Cardiac muscle cell (in vitro differentiated cells and primary cell): ENCODE measurements around the gene TLR9. TPM values are rescaled to one million over a fixed set of nuclear protein-coding genes. Genes with fewer than 3 reads are reported as not detected.

ENCODE experiments used
- DNase-seq, 2 donors: peaks; one replicate each; pipeline versions ENCODE4 v3.0.0 to v3.0.0-alpha.2; 2010 to 2017; ENCODE audit warnings: low read depth in 1 of 2, low spot score in 1 of 2
- H3K27ac ChIP-seq: fragments of 200-600 bp; sonication (generic); 2 replicates; pipeline ENCODE4 v1.5.1; 2016
- H3K27me3 ChIP-seq: fragments of 200-600 bp; sonication (generic); 2 replicates; pipeline ENCODE4 v1.6.0; 2016; ENCODE audit warnings: control low read depth
- H3K36me3 ChIP-seq: fragments of 200-600 bp; sonication (generic); 2 replicates; pipeline ENCODE4 v1.5.1; 2016; ENCODE audit warnings: control low read depth
- H3K4me1 ChIP-seq: fragments of 200-600 bp; sonication (generic); 2 replicates; pipeline ENCODE4 v1.8.1; 2017; ENCODE audit warnings: low read depth, mild to moderate bottlenecking, mixed run types
- H3K4me3 ChIP-seq: fragments of 200-600 bp; sonication (generic); 2 replicates; pipeline ENCODE4 v1.5.1; 2016; ENCODE audit warnings: mild to moderate bottlenecking
- H3K9me3 ChIP-seq: fragments of 200-600 bp; sonication (generic); 2 replicates; pipeline ENCODE4 v1.5.1; 2017; ENCODE audit warnings: low read depth, mild to moderate bottlenecking, control low read depth
- polyA plus RNA-seq: library from polyadenylated mRNA; unstranded; fragments of >200 nt; fragmentation: Nextera tagmentation; extraction: Ambion mirVana; gene quantifications from 2 replicates; pipeline ENCODE4 v1.2.1, GENCODE V29; 2016
- total RNA-seq: library from RNA; depleted of rRNA; stranded (reverse); fragments of >200 nt; gene quantifications from 2 replicates; pipeline ENCODE4 v1.2.3, GENCODE V29; 2016
- TF ChIP-seq, protein P1 (sequence below): IDR thresholded peaks from 2 replicates; pipeline ENCODE4 v1.5.1; 2012; ENCODE audit warnings: low read depth, mild to moderate bottlenecking, low read length

The TLR9 gene
- total and polyA plus RNA-seq, 2 experiments from 2014 or later: 0.15 TPM; not detected in 1

DNA sequence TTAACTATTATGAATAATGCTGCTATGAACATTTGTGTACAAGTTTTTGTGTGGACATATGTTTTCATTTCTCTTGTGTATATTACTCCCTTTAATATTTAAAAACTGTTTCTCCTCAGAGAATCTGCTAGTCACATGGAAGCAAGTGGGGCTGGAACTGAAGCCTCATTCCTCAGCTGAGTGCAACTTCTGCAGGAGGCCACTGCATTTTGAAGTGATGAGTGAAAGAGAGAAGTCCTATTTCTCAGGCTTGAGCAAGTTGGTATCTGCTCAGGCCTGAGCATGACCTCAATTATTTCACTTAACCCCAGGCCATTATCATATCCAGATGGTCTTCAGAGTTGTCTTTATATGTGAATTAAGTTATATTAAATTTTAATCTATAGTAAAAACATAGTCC, 11.5 kb downstream of the TLR9 start:
- Histone ChIP-seq H3K4me1 (no peaks in the 10 kb centered on the region), H3K9me3 (no peaks in the 10 kb centered on the region), H3K27ac (no peak overlapping the region), H3K27me3 (no peaks in the 10 kb centered on the region), H3K4me3 (no peak overlapping the region), H3K36me3 (peaks cover 61% of the 10 kb centered on the region)
- DNase-seq: no peak
- TF ChIP-seq, protein P1, sequence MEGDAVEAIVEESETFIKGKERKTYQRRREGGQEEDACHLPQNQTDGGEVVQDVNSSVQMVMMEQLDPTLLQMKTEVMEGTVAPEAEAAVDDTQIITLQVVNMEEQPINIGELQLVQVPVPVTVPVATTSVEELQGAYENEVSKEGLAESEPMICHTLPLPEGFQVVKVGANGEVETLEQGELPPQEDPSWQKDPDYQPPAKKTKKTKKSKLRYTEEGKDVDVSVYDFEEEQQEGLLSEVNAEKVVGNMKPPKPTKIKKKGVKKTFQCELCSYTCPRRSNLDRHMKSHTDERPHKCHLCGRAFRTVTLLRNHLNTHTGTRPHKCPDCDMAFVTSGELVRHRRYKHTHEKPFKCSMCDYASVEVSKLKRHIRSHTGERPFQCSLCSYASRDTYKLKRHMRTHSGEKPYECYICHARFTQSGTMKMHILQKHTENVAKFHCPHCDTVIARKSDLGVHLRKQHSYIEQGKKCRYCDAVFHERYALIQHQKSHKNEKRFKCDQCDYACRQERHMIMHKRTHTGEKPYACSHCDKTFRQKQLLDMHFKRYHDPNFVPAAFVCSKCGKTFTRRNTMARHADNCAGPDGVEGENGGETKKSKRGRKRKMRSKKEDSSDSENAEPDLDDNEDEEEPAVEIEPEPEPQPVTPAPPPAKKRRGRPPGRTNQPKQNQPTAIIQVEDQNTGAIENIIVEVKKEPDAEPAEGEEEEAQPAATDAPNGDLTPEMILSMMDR: no peak

DNA sequence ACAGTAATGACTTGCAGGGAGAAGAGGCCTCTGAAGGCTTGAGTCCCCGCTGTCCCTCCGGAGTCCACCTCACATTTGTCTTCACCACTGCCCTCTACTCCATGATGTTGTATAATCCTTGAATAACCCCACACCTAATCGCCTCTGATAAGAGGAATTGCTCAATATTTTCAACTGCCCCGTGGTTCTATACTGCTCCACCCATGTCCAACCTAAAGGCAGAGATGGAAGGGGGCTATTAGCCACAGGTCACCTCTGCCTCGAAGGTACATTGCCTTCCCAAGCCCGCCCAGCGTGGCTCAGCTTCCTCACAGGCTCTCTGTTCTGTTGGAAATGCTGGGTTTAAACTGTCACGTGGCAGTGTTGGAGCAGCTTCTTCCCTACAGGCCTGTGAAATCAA, 12.4 kb downstream of the TLR9 start:
- peaks cover 70% of the 10 kb centered on the region for H3K36me3 ChIP-seq
- H3K27ac ChIP-seq: no peak overlapping the region
- DNase-seq: no peak
- TF ChIP-seq, protein P1: no peak
- no peaks in the 10 kb centered on the region for H3K9me3 ChIP-seq
- H3K4me3 ChIP-seq: no peak overlapping the region
- H3K27me3 ChIP-seq: no peaks in the 10 kb centered on the region
- H3K4me1 ChIP-seq: no peaks in the 10 kb centered on the region

DNA sequence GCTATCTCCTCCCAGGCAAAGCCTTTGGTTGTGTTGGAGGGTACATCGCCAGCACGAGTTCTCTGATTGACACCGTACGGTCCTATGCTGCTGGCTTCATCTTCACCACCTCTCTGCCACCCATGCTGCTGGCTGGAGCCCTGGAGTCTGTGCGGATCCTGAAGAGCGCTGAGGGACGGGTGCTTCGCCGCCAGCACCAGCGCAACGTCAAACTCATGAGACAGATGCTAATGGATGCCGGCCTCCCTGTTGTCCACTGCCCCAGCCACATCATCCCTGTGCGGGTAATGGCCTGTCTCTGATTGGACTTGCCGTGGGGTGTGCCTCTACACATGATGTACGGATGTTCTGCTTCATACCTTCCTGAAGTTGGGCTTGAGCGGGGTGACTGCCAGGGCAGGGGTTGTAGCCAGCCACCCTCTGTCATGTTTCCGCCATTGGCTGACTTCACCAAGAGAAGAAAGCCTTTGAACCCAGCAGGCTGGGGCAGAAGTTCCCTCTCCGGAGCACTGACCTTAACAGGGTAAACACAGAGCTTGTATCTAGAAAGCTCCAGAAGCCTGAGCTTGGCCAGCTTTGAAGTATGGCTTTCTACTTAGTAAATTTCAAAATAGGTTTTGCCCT, 14.1 kb downstream of the TLR9 start:
- H3K27me3 ChIP-seq: no peaks in the 10 kb centered on the region
- no peaks in the 10 kb centered on the region for H3K4me1 ChIP-seq
- H3K9me3 ChIP-seq: no peaks in the 10 kb centered on the region
- TF ChIP-seq, protein P1: no peak
- no peak overlapping the region for H3K4me3 ChIP-seq
- no peak overlapping the region for H3K27ac ChIP-seq
- peaks cover 83% of the 10 kb centered on the region for H3K36me3 ChIP-seq
- no peak for DNase-seq

DNA sequence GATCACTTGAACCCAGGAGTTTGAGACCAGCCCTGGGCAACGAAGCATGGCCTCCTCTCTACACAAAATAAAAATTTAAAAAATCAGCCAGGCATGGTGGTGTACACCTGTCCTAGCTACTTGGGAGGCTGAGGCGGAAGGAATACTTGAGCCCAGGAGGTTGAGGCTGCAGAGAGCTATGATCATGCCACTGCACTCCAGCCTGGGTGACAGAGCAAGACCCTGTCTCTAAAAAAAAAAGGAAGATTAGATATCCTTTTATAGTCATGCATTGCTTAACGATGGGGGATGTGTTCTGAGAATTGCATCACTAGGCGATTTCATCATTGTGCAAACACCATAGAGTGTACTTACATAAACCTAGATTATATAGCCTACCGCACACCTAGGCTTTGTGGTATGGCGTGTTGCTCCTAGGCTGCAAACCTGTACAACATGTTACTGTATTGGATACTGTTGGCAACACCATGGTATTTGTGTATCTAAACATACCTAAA, 14.8 kb downstream of the TLR9 start:
- TF ChIP-seq, protein P1: no peak
- Histone ChIP-seq H3K27me3 (no peaks in the 10 kb centered on the region), H3K27ac (no peak overlapping the region), H3K4me1 (no peaks in the 10 kb centered on the region), H3K9me3 (no peaks in the 10 kb centered on the region), H3K36me3 (peaks cover 90% of the 10 kb centered on the region), H3K4me3 (no peak overlapping the region)
- peak in 1 of 2 donors; percentile 91 for DNase-seq

DNA sequence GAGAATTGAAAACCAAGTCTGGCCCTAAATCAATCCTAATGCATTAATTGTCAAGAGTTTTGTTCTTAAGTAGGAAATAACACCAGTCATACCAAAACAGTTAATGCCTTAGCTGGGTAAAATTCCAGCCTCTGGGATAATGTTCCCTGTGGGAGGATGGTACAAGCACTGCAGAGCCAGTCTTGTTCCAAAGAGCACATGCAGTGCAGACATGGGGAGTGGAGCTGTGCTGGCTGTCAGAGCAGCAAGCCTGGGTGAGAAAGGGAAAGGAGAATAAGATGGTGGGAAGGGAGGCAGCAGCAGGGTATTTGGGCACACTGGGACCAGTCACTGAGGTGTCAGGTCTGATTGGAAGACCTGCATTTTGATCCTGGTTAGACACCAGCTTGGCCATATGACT, 15.4 kb downstream of the TLR9 start:
- no peak for DNase-seq
- H3K4me1 ChIP-seq: no peaks in the 10 kb centered on the region
- no peaks in the 10 kb centered on the region for H3K27me3 ChIP-seq
- peaks cover 92% of the 10 kb centered on the region for H3K36me3 ChIP-seq
- TF ChIP-seq, protein P1: no peak
- H3K27ac ChIP-seq: no peak overlapping the region
- H3K9me3 ChIP-seq: no peaks in the 10 kb centered on the region
- H3K4me3 ChIP-seq: no peak overlapping the region
